ENCODE results near the gene ATG101. TPM values are rescaled to one million over a fixed set of nuclear protein-coding genes. Genes with fewer than 3 reads are reported as not detected.

ATG101 gene
- total and polyA plus RNA-seq, 4 donors = 12.9 to 31.8 (median 29.4) TPM

DNA sequence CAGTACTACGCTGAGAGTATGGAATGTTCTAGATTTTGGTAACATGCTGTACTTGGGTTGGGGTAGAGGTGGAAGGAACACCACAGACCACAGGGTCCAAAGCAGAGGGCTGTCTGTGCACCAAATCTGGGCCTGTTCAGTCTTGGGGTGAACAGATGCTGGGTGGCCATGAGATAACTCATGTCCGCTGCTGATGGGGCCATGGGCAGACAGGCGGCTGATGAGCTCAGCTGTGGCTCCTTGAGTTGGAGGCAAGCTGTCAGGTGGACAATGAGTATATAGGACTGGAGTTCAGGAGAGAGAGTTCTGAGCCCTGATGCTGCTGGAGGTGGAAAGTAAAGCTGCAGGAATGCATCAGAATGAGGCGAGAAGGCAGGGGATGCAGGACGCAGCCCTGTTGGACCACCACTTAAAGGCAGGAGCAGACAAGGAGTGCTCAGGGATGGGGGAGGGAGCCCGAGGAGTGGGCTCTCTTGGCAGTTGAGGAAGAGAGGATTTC, 16.0 kb downstream of the ATG101 start (continued):
- TF ChIP-seq, protein P1, sequence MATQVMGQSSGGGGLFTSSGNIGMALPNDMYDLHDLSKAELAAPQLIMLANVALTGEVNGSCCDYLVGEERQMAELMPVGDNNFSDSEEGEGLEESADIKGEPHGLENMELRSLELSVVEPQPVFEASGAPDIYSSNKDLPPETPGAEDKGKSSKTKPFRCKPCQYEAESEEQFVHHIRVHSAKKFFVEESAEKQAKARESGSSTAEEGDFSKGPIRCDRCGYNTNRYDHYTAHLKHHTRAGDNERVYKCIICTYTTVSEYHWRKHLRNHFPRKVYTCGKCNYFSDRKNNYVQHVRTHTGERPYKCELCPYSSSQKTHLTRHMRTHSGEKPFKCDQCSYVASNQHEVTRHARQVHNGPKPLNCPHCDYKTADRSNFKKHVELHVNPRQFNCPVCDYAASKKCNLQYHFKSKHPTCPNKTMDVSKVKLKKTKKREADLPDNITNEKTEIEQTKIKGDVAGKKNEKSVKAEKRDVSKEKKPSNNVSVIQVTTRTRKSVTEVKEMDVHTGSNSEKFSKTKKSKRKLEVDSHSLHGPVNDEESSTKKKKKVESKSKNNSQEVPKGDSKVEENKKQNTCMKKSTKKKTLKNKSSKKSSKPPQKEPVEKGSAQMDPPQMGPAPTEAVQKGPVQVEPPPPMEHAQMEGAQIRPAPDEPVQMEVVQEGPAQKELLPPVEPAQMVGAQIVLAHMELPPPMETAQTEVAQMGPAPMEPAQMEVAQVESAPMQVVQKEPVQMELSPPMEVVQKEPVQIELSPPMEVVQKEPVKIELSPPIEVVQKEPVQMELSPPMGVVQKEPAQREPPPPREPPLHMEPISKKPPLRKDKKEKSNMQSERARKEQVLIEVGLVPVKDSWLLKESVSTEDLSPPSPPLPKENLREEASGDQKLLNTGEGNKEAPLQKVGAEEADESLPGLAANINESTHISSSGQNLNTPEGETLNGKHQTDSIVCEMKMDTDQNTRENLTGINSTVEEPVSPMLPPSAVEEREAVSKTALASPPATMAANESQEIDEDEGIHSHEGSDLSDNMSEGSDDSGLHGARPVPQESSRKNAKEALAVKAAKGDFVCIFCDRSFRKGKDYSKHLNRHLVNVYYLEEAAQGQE (IDR thresholded peaks at IDR 0.05) = no peak
- TF ChIP-seq GABPA (IDR thresholded peaks at IDR 0.05 in 1 of 2, conservative IDR thresholded peaks at IDR 0.05 in 1 of 2) (no peak), RXRA (IDR thresholded peaks at IDR 0.05) (no peak), JUND (IDR thresholded peaks at IDR 0.05) (no peak)
- TF ChIP-seq, protein P2, sequence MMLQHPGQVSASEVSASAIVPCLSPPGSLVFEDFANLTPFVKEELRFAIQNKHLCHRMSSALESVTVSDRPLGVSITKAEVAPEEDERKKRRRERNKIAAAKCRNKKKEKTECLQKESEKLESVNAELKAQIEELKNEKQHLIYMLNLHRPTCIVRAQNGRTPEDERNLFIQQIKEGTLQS (IDR thresholded peaks at IDR 0.05) = no peak
- TF ChIP-seq, protein P3, sequence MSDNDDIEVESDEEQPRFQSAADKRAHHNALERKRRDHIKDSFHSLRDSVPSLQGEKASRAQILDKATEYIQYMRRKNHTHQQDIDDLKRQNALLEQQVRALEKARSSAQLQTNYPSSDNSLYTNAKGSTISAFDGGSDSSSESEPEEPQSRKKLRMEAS (IDR thresholded peaks at IDR 0.05) = no peak

DNA sequence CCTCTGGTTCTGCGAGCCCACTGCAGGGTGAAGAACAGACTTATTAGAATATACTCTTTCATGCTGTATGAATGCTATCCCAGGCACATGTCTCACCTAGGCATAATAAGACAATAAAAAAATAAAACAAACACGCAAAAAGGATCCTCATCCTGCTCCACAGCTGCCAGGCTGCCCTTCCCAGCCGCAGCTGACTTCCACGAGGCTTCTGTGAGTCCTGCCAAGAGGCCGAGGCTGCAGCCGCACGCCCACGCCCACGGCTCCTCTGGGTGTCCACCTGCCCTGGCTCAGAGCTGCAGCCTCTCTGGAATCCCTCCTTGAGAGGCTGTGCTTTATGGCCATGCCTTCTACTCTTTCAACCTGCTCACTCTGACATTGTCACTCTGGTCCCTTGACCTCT, 16.6 kb downstream of the ATG101 start:
- Histone ChIP-seq H3K9ac (ENCODE audit: low read depth in 1 of 2, low read length in 2 of 2) (no peak overlapping the region), H3K36me3 (ENCODE audit: control insufficient read depth in 4 of 4, insufficient read depth in 3 of 4, low read depth in 1 of 4, low read length in 3 of 4) (no peaks in the 10 kb centered on the region), H3K27ac (ENCODE audit: low read depth in 1 of 2, low read length in 2 of 2) (no peak overlapping the region), H3K4me1 (ENCODE audit: control insufficient read depth in 4 of 4, insufficient read depth in 4 of 4, low read length in 3 of 4) (peaks cover 1 to 30% (median 20%) of the 10 kb centered on the region in 4 donors), H3K4me3 (ENCODE audit: low read depth in 1 of 3, low read length in 3 of 3) (no peak overlapping the region), H3K27me3 (ENCODE audit: control insufficient read depth in 4 of 4, insufficient read depth in 4 of 4, low read length in 3 of 4) (no peaks in the 10 kb centered on the region), H3K9me3 (ENCODE audit: control insufficient read depth in 4 of 4, low read length in 3 of 4) (no peaks in the 10 kb centered on the region)
- WGBS = 47% methylated on average over 9 of the region's 9 CpGs
- no peak for DNase-seq (ENCODE audit: low spot score)
- TF ChIP-seq JUND (IDR thresholded peaks at IDR 0.05) = no peak
- TF ChIP-seq NR2F2 (IDR thresholded peaks at IDR 0.05) = no peak
- TF ChIP-seq, protein P3 (IDR thresholded peaks at IDR 0.05) = no peak
- TF ChIP-seq, protein P4, sequence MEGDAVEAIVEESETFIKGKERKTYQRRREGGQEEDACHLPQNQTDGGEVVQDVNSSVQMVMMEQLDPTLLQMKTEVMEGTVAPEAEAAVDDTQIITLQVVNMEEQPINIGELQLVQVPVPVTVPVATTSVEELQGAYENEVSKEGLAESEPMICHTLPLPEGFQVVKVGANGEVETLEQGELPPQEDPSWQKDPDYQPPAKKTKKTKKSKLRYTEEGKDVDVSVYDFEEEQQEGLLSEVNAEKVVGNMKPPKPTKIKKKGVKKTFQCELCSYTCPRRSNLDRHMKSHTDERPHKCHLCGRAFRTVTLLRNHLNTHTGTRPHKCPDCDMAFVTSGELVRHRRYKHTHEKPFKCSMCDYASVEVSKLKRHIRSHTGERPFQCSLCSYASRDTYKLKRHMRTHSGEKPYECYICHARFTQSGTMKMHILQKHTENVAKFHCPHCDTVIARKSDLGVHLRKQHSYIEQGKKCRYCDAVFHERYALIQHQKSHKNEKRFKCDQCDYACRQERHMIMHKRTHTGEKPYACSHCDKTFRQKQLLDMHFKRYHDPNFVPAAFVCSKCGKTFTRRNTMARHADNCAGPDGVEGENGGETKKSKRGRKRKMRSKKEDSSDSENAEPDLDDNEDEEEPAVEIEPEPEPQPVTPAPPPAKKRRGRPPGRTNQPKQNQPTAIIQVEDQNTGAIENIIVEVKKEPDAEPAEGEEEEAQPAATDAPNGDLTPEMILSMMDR (IDR thresholded peaks at IDR 0.05; ENCODE audit: low read depth, low read length, missing input control) = no peak
- TF ChIP-seq EGR1 (IDR thresholded peaks at IDR 0.05; ENCODE audit: low read depth in 2 of 2) = peak in 1 of 2 donors; percentile 87

DNA sequence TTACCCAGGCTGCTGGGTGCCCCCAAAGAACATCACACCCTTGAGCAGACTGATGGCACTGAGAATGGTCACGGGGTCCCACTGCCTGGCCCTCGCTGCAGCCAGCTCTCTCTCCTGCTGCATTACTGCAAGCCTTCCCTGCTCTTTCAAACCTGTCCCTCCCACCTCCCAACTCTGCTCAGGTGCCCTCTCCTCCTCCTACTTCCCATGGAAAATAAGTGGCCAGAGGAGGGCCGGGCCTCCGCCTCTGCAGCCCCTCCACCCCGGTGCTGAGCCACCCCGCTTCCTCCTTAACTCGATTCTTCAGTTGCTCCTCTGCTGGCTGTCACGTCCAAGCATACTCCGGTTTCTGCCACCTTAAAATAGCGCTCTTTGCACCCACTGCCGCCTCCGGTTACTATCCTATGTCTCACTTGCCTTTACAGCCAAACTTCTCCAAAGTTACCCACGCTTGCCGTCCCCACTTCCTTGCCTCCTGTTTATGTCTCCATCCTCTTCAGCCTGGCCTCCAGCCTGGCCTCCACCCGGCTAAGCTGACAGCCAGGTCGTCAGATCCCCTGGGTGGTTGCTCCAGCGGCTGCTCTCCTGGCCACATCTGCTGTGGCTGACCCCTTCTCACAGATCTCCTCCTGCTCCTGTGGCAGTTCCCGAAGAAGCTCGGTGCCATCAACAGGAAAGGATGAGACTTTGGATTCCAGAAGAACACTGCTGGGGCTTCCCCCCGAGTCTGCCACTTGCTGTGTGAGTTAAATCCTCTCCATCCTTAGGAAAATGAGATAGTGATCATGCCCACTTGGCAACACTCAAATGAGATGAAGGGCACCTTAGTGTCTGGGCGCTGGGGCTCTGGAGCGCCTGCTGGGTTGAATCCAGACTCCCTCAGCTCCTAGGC, 17.4 kb downstream of the ATG101 start:
- WGBS = 90% methylated on average over 22 of the region's 22 CpGs
- no peaks in the 10 kb centered on the region for H3K9me3 ChIP-seq (ENCODE audit: control insufficient read depth in 4 of 4, low read length in 3 of 4)
- DNase-seq (ENCODE audit: low spot score) = no peak
- H3K36me3 ChIP-seq (ENCODE audit: control insufficient read depth in 4 of 4, insufficient read depth in 3 of 4, low read depth in 1 of 4, low read length in 3 of 4) = no peaks in the 10 kb centered on the region
- no peak overlapping the region for H3K9ac ChIP-seq (ENCODE audit: low read depth in 1 of 2, low read length in 2 of 2)
- H3K27me3 ChIP-seq (ENCODE audit: control insufficient read depth in 4 of 4, insufficient read depth in 4 of 4, low read length in 3 of 4) = no peaks in the 10 kb centered on the region
- no peak overlapping the region for H3K4me3 ChIP-seq (ENCODE audit: low read depth in 1 of 3, low read length in 3 of 3)
- peaks cover 0 to 24% (median 14%) of the 10 kb centered on the region in 4 donors for H3K4me1 ChIP-seq (ENCODE audit: control insufficient read depth in 4 of 4, insufficient read depth in 4 of 4, low read length in 3 of 4)
- TF ChIP-seq, protein P5, sequence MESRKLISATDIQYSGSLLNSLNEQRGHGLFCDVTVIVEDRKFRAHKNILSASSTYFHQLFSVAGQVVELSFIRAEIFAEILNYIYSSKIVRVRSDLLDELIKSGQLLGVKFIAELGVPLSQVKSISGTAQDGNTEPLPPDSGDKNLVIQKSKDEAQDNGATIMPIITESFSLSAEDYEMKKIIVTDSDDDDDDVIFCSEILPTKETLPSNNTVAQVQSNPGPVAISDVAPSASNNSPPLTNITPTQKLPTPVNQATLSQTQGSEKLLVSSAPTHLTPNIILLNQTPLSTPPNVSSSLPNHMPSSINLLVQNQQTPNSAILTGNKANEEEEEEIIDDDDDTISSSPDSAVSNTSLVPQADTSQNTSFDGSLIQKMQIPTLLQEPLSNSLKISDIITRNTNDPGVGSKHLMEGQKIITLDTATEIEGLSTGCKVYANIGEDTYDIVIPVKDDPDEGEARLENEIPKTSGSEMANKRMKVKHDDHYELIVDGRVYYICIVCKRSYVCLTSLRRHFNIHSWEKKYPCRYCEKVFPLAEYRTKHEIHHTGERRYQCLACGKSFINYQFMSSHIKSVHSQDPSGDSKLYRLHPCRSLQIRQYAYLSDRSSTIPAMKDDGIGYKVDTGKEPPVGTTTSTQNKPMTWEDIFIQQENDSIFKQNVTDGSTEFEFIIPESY (IDR thresholded peaks at IDR 0.05) = no peak
- TF ChIP-seq HNF4G (IDR thresholded peaks at IDR 0.05) = no peak
- no peak overlapping the region for H3K27ac ChIP-seq (ENCODE audit: low read depth in 1 of 2, low read length in 2 of 2)

All from liver (tissue), 9 donors.